K562 (cell line): Measurements from ENCODE around the gene NABP1. TPM values are rescaled to one million over a fixed set of nuclear protein-coding genes. Genes with fewer than 3 reads are reported as not detected.

Source experiments
- EP300 ChIP-seq: IDR thresholded peaks from 2 replicates; pipeline ENCODE4 v1.6.1; 2012; ENCODE audit warnings: low read length, improper control_type of control experiment
- LARP7 ChIP-seq: fragments of 450-650 bp; IDR thresholded peaks from 2 replicates; pipeline ENCODE4 v1.6.1; 2016
- MYC ChIP-seq, 2 experiments: fragments of 250-450 bp in 1 of 2; sonication (Bioruptor Pico) in 1 of 2; IDR thresholded peaks; 2 replicates each; pipeline versions ENCODE4 v1.5.1 to v1.6.1; 2012 to 2021; ENCODE audit warnings: low read depth in 2 of 2, borderline replicate concordance in 1 of 2, improper control_type of control experiment in 1 of 2, low read length in 1 of 2, mild to moderate bottlenecking in 1 of 2, moderate library complexity in 1 of 2
- NCOA6 ChIP-seq: fragments of 450-650 bp; IDR thresholded peaks from 2 replicates; pipeline ENCODE4 v1.6.1; 2017; ENCODE audit warnings: mild to moderate bottlenecking
- TCFL5 ChIP-seq: fragments of 250-450 bp; sonication (Bioruptor Pico); conservative IDR thresholded peaks from 2 replicates; pipeline ENCODE4 v1.6.1; 2021; ENCODE audit warnings: mild to moderate bottlenecking, moderate library complexity, matching md5 sums
- ZKSCAN1 ChIP-seq: fragments of 150-350 bp; IDR thresholded peaks from 2 replicates; pipeline ENCODE4 v1.6.1; 2016; ENCODE audit warnings: low read depth, low read length
- ZNF407 ChIP-seq: fragments of 450-650 bp; IDR thresholded peaks from 2 replicates; pipeline ENCODE4 v1.6.1; 2016; ENCODE audit warnings: low read depth
- ZNF511 ChIP-seq: sonication (generic); formaldehyde crosslinking; IDR thresholded peaks from 2 replicates; pipeline ENCODE4 v1.8.0; 2022; ENCODE audit warnings: mild to moderate bottlenecking, missing genetic modification reagents
- polyA plus RNA-seq, 8 experiments: library from polyadenylated mRNA; depleted of rRNA in 4 of 8; stranded (reverse) in 5 of 8; unstranded in 3 of 8; fragments of >200 nt; fragmentation: Nextera tagmentation in 2 of 8; fragmentation: Illumina TruSeq in 1 of 8; extraction: Ambion mirVana in 2 of 8; extraction: Trizol in 1 of 8; gene quantifications; 2 replicates each; pipeline versions ENCODE4 v1.2.1 to v1.2.3, GENCODE V29; 2011 to 2014; ENCODE audit warnings: inconsistent platforms in 1 of 8, missing spikeins in 1 of 8
- total RNA-seq, 7 experiments: library from RNA; depleted of rRNA in 6 of 7; stranded (reverse); fragments of >200 nt in 6 of 7; fragmentation: Illumina TruSeq in 2 of 7; extraction: Trizol in 2 of 7; gene quantifications; 2 replicates each; pipeline versions ENCODE4 v1.2.1 to v1.2.3, GENCODE V29; 2011 to 2021; ENCODE audit warnings: low replicate concordance in 1 of 7

The NABP1 gene
- total and polyA plus RNA-seq, 9 of the 15 experiments (the other 6 are each of a cell fraction or from before 2014, with no cell fraction given) = 12.8 to 44.0 (median 20.2) TPM

GRCh38 chr2:191691016-191691735 lies 13.2 kb downstream of the NABP1 start (continued):
- TF ChIP-seq ZNF407 (no peak), EP300 (0 out of 2 replicates have a peak, but pooled peaks have one; percentile 17), TCFL5 (CRISPR knock-in tag) (0 out of 2 replicates have a peak, but pooled peaks have one; percentile 52), MYC (IDR thresholded peaks at IDR 0.05; ENCODE audit: low read depth, low read length) (peak; percentile 55; the same call in 1 of the 2 replicates), MYC (CRISPR knock-in tag; IDR thresholded peaks at IDR 0.05; ENCODE audit: borderline replicate concordance, low read depth) (no peak), LARP7 (no peak), NCOA6 (no peak), ZKSCAN1 (no peak), ZNF511 (CRISPR knock-in tag) (no peak)
